Esophagus muscularis mucosa (tissue), 4 donors: ENCODE data around the gene ARHGAP12. TPM values are rescaled to one million over a fixed set of nuclear protein-coding genes. Genes with fewer than 3 reads are reported as not detected.

ENCODE experiments used
- DNase-seq: peaks from one replicate; pipeline ENCODE4 v3.0.0-alpha.2; 2017; ENCODE audit errors: extremely low spot score
- H3K27ac ChIP-seq, 4 donors: fragments of 200-600 bp; sonication (generic); replicated peaks in 1 of 4; 1 replicate in 3 of 4; 2 replicates in 1 of 4; pipeline ENCODE4 v1.5.1; 2016 to 2019; ENCODE audit warnings: mild to moderate bottlenecking in 1 of 4
- H3K27me3 ChIP-seq, 4 donors: fragments of 200-600 bp; sonication (generic); one replicate each; pipeline versions ENCODE4 v1.5.1 to v1.6.0; 2016 to 2019
- H3K36me3 ChIP-seq, 4 donors: fragments of 200-600 bp; sonication (generic); one replicate each; pipeline ENCODE4 v1.5.1; 2016 to 2019
- H3K4me1 ChIP-seq, 4 donors: fragments of 200-600 bp; sonication (generic); one replicate each; pipeline ENCODE4 v1.5.1; 2016 to 2019
- H3K4me3 ChIP-seq, 4 donors: fragments of 200-600 bp; sonication (generic); 1 replicate in 2 of 4; 2 replicates in 2 of 4; pipeline ENCODE4 v1.5.1; 2016 to 2019; ENCODE audit warnings: mild to moderate bottlenecking in 4 of 4, moderate library complexity in 1 of 4
- H3K9me3 ChIP-seq, 4 donors: fragments of 200-600 bp; sonication (generic); 1 replicate in 3 of 4; 2 replicates in 1 of 4; pipeline ENCODE4 v1.5.1; 2016 to 2019
- CTCF ChIP-seq, 3 experiments: fragments of 200-600 bp in 2 of 3; fragments of 450-650 bp in 1 of 3; sonication (generic) in 2 of 3; IDR thresholded peaks; one replicate each; pipeline ENCODE4 v1.5.1; 2017 to 2019; ENCODE audit warnings: antibody characterized with exemption in 3 of 3, mild to moderate bottlenecking in 2 of 3, moderate library complexity in 1 of 3
- EP300 ChIP-seq: sonication (generic); formaldehyde crosslinking; IDR thresholded peaks from one replicate; pipeline ENCODE4 v1.6.1; 2017; ENCODE audit warnings: antibody characterized with exemption
- POLR2A ChIP-seq: fragments of 450-650 bp; IDR thresholded peaks from one replicate; pipeline ENCODE4 v1.6.1; 2017; ENCODE audit warnings: antibody characterized with exemption, moderate library complexity, mild to moderate bottlenecking, low read depth
- POLR2AphosphoS5 ChIP-seq, 2 donors: sonication (generic); formaldehyde crosslinking; IDR thresholded peaks; one replicate each; pipeline ENCODE4 v1.6.1; 2017; ENCODE audit warnings: antibody characterized with exemption in 2 of 2
- WGBS: methylation state at CpG from one replicate; pipeline ENCODE4 v1.1.5; 2018; 5-methylcytosine and 5-hydroxymethylcytosine counted together
- intact Hi-C: fragments of 100-400 bp; cut with DNase I; formaldehyde crosslinking; loops from one replicate; pipeline ENCODE4 v1.15.1; 2023
- total RNA-seq, 4 donors: library from RNA; depleted of rRNA; stranded (reverse); fragments of >200 nt; gene quantifications; one replicate each; pipeline versions ENCODE4 v1.1.0 to v1.2.1, GENCODE V29; 2016

The ARHGAP12 gene
- total RNA-seq, 4 donors from 2014 or later, result 25.6 to 48.2 (median 35.8) TPM

GRCh38 chr10:31888442-31888841 lies 40.2 kb downstream of the ARHGAP12 start:
- no peaks in the 10 kb centered on the region for H3K9me3 ChIP-seq
- no peak overlapping the region for H3K4me3 ChIP-seq
- intact Hi-C loops, result no loop called here
- H3K36me3 ChIP-seq, result no peaks in the 10 kb centered on the region
- H3K27me3 ChIP-seq, result no peaks in the 10 kb centered on the region
- 33% methylated on average over 1 of the region's 1 CpG for WGBS
- TF ChIP-seq POLR2A (no peak), CTCF (IDR thresholded peaks at IDR 0.05) (no peak), POLR2AphosphoS5 (IDR thresholded peaks at IDR 0.05) (no peak), EP300 (no peak)
- H3K27ac ChIP-seq, result no peak overlapping the region
- DNase-seq, result no peak
- peaks cover 12 to 31% (median 27%) of the 10 kb centered on the region in 4 donors for H3K4me1 ChIP-seq

GRCh38 chr10:31887850-31888249 lies 40.8 kb downstream of the ARHGAP12 start:
- H3K4me1 ChIP-seq, result peaks cover 12 to 36% (median 30%) of the 10 kb centered on the region in 4 donors
- 96% methylated on average over 7 of the region's 7 CpGs for WGBS
- intact Hi-C loops, result no loop called here
- no peak overlapping the region for H3K27ac ChIP-seq
- no peak for TF ChIP-seq EP300
- TF ChIP-seq CTCF (IDR thresholded peaks at IDR 0.05), result no peak
- no peak for TF ChIP-seq POLR2AphosphoS5 (IDR thresholded peaks at IDR 0.05)
- TF ChIP-seq POLR2A, result no peak
- no peaks in the 10 kb centered on the region for H3K36me3 ChIP-seq
- H3K27me3 ChIP-seq, result no peaks in the 10 kb centered on the region
- no peak overlapping the region for H3K4me3 ChIP-seq
- DNase-seq, result no peak
- no peaks in the 10 kb centered on the region for H3K9me3 ChIP-seq

GRCh38 chr10:31886885-31887284 lies 41.7 kb downstream of the ARHGAP12 start:
- intact Hi-C loops, result no loop called here
- DNase-seq, result no peak
- Histone ChIP-seq H3K4me1 (peaks cover 12 to 36% (median 30%) of the 10 kb centered on the region in 4 donors), H3K9me3 (no peaks in the 10 kb centered on the region), H3K36me3 (no peaks in the 10 kb centered on the region), H3K4me3 (no peak overlapping the region), H3K27me3 (no peaks in the 10 kb centered on the region), H3K27ac (no peak overlapping the region)
- WGBS, result 82% methylated on average over 1 of the region's 1 CpG
- TF ChIP-seq CTCF (IDR thresholded peaks at IDR 0.05) (no peak), POLR2A (no peak), POLR2AphosphoS5 (IDR thresholded peaks at IDR 0.05) (no peak), EP300 (no peak)

- TF ChIP-seq POLR2A (no peak), EP300 (no peak), POLR2AphosphoS5 (IDR thresholded peaks at IDR 0.05) (no peak), CTCF (IDR thresholded peaks at IDR 0.05) (no peak)
- Histone ChIP-seq H3K4me1 (peaks cover 12 to 36% (median 30%) of the 10 kb centered on the region in 4 donors), H3K27ac (no peak overlapping the region), H3K36me3 (no peaks in the 10 kb centered on the region), H3K9me3 (no peaks in the 10 kb centered on the region), H3K4me3 (no peak overlapping the region), H3K27me3 (no peaks in the 10 kb centered on the region)
- DNase-seq, result no peak
- intact Hi-C loops, result no loop called here
These were observed 42.7 kb downstream of the ARHGAP12 start for GRCh38 chr10:31885971-31886370.

GRCh38 chr10:31884386-31884785 lies 44.2 kb downstream of the ARHGAP12 start:
- no peak overlapping the region for H3K27ac ChIP-seq
- no peak overlapping the region for H3K4me3 ChIP-seq
- H3K27me3 ChIP-seq, result no peaks in the 10 kb centered on the region
- 92% methylated on average over 2 of the region's 2 CpGs for WGBS
- DNase-seq, result no peak
- H3K9me3 ChIP-seq, result no peaks in the 10 kb centered on the region
- intact Hi-C loops, result no loop called here
- TF ChIP-seq POLR2A (no peak), POLR2AphosphoS5 (IDR thresholded peaks at IDR 0.05) (no peak), EP300 (no peak), CTCF (IDR thresholded peaks at IDR 0.05) (no peak)
- peaks cover 12 to 36% (median 29%) of the 10 kb centered on the region in 4 donors for H3K4me1 ChIP-seq
- H3K36me3 ChIP-seq, result no peaks in the 10 kb centered on the region
